Astrocyte (in vitro differentiated cells and primary cell): ENCODE data around the gene UNC45B. TPM values are rescaled to one million over a fixed set of nuclear protein-coding genes. Genes with fewer than 3 reads are reported as not detected.

Experiments
- DNase-seq: peaks from one replicate; pipeline ENCODE4 v3.0.0-alpha.2; 2010; ENCODE audit warnings: low read depth
- FAIRE-seq: peaks from 2 replicates; lab custom pipeline; 2011; peaks lifted over from hg19 to GRCh38; lab: Jason Lieb, UNC
- H2AFZ ChIP-seq: 2 replicates; pipeline ENCODE4 v1.6.0; 2012; ENCODE audit warnings: low read depth, low read length, inconsistent platforms
- H3K27ac ChIP-seq: 2 replicates; pipeline ENCODE4 v1.5.1; 2011; ENCODE audit warnings: low read depth, low read length, inconsistent platforms
- H3K27me3 ChIP-seq: 2 replicates; pipeline ENCODE4 v1.6.0; 2011; ENCODE audit warnings: low read length, inconsistent platforms; ENCODE audit not compliant: insufficient read depth
- H3K36me3 ChIP-seq: 2 replicates; pipeline ENCODE4 v1.5.1; 2011; ENCODE audit warnings: low read length, inconsistent platforms; ENCODE audit not compliant: insufficient read depth
- H3K4me1 ChIP-seq: 2 replicates; pipeline ENCODE4 v1.5.1; 2011; ENCODE audit warnings: low read length, inconsistent platforms; ENCODE audit not compliant: insufficient read depth
- H3K4me2 ChIP-seq: 2 replicates; pipeline ENCODE4 v1.6.0; 2012; ENCODE audit warnings: low read length, inconsistent platforms
- H3K4me3 ChIP-seq: 2 replicates; pipeline ENCODE4 v1.5.1; 2011; ENCODE audit warnings: low read depth, mild to moderate bottlenecking, low read length, inconsistent platforms; ENCODE audit not compliant: insufficient read depth
- H3K79me2 ChIP-seq: 2 replicates; pipeline ENCODE4 v1.6.0; 2012; ENCODE audit warnings: mild to moderate bottlenecking, low read length, inconsistent platforms; ENCODE audit not compliant: insufficient read depth
- H3K9ac ChIP-seq: 2 replicates; pipeline ENCODE4 v1.6.0; 2012; ENCODE audit warnings: mild to moderate bottlenecking, low read length, inconsistent platforms
- H3K9me3 ChIP-seq: 2 replicates; pipeline ENCODE4 v1.5.1; 2012; ENCODE audit warnings: low read depth, mild to moderate bottlenecking, low read length, inconsistent platforms; ENCODE audit not compliant: insufficient read depth
- H4K20me1 ChIP-seq: 2 replicates; pipeline ENCODE4 v1.6.0; 2012; ENCODE audit warnings: low read length, inconsistent platforms; ENCODE audit not compliant: insufficient read depth
- H3K27ac Mint-ChIP-seq: one replicate; pipeline ENCODE4 v1.8.0; 2021; ENCODE audit warnings: mild to moderate bottlenecking, mixed read lengths; ENCODE audit not compliant: unreplicated experiment
- H3K27me3 Mint-ChIP-seq: one replicate; pipeline ENCODE4 v1.8.0; 2021; ENCODE audit warnings: low read depth, mixed read lengths; ENCODE audit not compliant: unreplicated experiment
- H3K36me3 Mint-ChIP-seq: one replicate; pipeline ENCODE4 v1.8.0; 2021; ENCODE audit warnings: low read depth, mixed read lengths; ENCODE audit not compliant: unreplicated experiment
- H3K4me1 Mint-ChIP-seq: one replicate; pipeline ENCODE4 v1.8.0; 2021; ENCODE audit warnings: low read depth, mixed read lengths; ENCODE audit not compliant: unreplicated experiment
- H3K4me3 Mint-ChIP-seq: one replicate; pipeline ENCODE4 v1.8.0; 2021; ENCODE audit warnings: mild to moderate bottlenecking, moderate library complexity, mixed read lengths; ENCODE audit not compliant: unreplicated experiment
- H3K9me3 Mint-ChIP-seq: one replicate; pipeline ENCODE4 v1.8.0; 2021; ENCODE audit warnings: mild to moderate bottlenecking, mixed read lengths; ENCODE audit not compliant: unreplicated experiment
- EZH2 ChIP-seq: IDR thresholded peaks from 2 replicates; pipeline ENCODE4 v1.6.1; 2012; ENCODE audit warnings: mild to moderate bottlenecking, low read length, inconsistent platforms; ENCODE audit not compliant: insufficient read depth
- total RNA-seq: library from RNA; stranded (reverse); gene quantifications from 2 replicates; pipeline ENCODE4 v1.2.1, GENCODE V29; 2021
- TF ChIP-seq, protein P1 (sequence below): IDR thresholded peaks from 2 replicates; pipeline ENCODE4 v1.5.1; 2011; ENCODE audit warnings: low read depth, mild to moderate bottlenecking, inconsistent platforms, low read length, moderate library complexity; ENCODE audit not compliant: insufficient read depth

UNC45B gene
- total RNA-seq, 1 donor from 2014 or later = 0.05 TPM

DNA sequence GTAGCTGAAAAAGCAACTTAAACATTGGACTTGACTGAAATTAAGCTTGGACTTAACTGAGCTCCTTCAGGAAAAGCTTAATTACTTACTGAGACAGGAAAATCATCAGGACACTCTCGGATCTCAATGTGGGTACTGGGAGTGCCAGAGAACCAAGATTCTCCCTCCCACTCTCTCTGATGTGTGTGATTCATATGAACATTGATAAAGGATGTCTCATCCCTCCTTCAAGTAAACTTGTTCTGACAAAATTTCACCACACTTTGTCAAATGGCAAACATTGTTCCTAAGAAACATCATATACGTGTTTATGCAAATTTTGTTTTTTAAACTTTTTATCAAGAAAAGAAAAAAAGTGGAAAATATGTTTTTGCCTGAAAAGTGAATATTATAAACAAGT lies 91.2 kb downstream of the UNC45B start:
- H3K36me3 Mint-ChIP-seq = peaks cover 2% of the 10 kb centered on the region
- no peak for TF ChIP-seq EZH2
- TF ChIP-seq, protein P1, sequence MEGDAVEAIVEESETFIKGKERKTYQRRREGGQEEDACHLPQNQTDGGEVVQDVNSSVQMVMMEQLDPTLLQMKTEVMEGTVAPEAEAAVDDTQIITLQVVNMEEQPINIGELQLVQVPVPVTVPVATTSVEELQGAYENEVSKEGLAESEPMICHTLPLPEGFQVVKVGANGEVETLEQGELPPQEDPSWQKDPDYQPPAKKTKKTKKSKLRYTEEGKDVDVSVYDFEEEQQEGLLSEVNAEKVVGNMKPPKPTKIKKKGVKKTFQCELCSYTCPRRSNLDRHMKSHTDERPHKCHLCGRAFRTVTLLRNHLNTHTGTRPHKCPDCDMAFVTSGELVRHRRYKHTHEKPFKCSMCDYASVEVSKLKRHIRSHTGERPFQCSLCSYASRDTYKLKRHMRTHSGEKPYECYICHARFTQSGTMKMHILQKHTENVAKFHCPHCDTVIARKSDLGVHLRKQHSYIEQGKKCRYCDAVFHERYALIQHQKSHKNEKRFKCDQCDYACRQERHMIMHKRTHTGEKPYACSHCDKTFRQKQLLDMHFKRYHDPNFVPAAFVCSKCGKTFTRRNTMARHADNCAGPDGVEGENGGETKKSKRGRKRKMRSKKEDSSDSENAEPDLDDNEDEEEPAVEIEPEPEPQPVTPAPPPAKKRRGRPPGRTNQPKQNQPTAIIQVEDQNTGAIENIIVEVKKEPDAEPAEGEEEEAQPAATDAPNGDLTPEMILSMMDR = no peak
- Histone ChIP-seq H3K36me3 (no peaks in the 10 kb centered on the region), H2AFZ (no peak overlapping the region), H3K4me2 (no peak overlapping the region), H3K9ac (no peak overlapping the region), H3K79me2 (peaks cover 8% of the 10 kb centered on the region), H3K4me3 (no peak overlapping the region), H3K4me1 (peaks cover 5% of the 10 kb centered on the region), H3K27me3 (peaks cover 4% of the 10 kb centered on the region), H3K9me3 (no peaks in the 10 kb centered on the region), H3K27ac (no peak overlapping the region), H4K20me1 (no peaks in the 10 kb centered on the region)
- no peak overlapping the region for H3K27ac Mint-ChIP-seq
- no peaks in the 10 kb centered on the region for H3K9me3 Mint-ChIP-seq
- peak; percentile 91 for FAIRE-seq
- no peak overlapping the region for H3K4me3 Mint-ChIP-seq
- peak; percentile 49 for DNase-seq
- peaks cover 20% of the 10 kb centered on the region for H3K4me1 Mint-ChIP-seq
- H3K27me3 Mint-ChIP-seq = peaks cover 8% of the 10 kb centered on the region

Other genes with a start within 250 kb of the UNC45B start
- 2.1 and 2.6 TPM in 2 replicates for gene CCT6B, start 186.4 kb upstream of the UNC45B start, total RNA-seq
- 8.6 and 12.1 TPM in 2 replicates for gene ZNF830, start 186.3 kb upstream of the UNC45B start, total RNA-seq
- gene LIG3, start 167.3 kb upstream of the UNC45B start, total RNA-seq = 27.8 and 30.7 TPM in 2 replicates
- gene RFFL, start 84.1 kb upstream of the UNC45B start, total RNA-seq = 9.5 and 11.1 TPM in 2 replicates
- gene RAD51D, start 28.0 kb upstream of the UNC45B start, total RNA-seq = 12.4 and 14.0 TPM in 2 replicates
- gene FNDC8, start 26.2 kb upstream of the UNC45B start, total RNA-seq = not detected in 2 replicates
- 18.1 and 19.8 TPM in 2 replicates for gene NLE1, start 5.5 kb upstream of the UNC45B start, total RNA-seq
- not detected in 2 replicates for gene SLC35G3, start 46.6 kb downstream of the UNC45B start, total RNA-seq
- gene SLFN5, start 95.3 kb downstream of the UNC45B start, total RNA-seq = 108 and 120 TPM in 2 replicates
- gene SLFN11, start 225.8 kb downstream of the UNC45B start, total RNA-seq = 0.25 and 0.75 TPM in 2 replicates